Measurements from ENCODE around the gene IRF7.

DNA sequence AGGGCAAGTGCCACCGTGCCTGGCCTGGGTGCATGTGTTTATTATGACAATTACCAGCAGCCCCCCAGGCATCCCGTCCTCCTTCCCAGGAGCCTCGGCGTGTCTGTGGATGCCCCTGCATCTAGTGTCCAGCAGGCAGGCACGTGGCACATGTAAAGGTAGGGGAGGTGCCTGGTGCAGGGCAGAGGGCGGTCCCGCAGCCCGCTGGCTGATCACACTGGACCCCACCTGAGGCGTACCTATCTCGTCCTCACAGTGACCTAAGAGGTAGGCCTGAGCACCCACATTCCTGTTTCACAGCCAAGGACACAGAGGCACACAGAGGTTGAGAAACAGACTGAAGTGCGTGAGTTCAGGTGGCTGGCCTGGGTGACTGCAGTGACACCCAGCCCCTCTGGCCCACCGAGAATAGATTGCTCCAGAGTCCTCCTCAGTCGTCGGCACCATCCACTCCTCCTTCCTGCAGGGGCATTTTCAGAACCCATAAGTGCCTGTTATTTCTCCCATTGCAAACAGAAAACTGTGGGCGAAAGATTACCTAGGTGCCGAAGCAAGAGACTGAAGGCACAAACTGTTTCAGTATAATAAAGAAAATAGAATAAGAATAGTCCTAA, 42.5 kb downstream of the IRF7 start:
- TF ChIP-seq, protein P1, sequence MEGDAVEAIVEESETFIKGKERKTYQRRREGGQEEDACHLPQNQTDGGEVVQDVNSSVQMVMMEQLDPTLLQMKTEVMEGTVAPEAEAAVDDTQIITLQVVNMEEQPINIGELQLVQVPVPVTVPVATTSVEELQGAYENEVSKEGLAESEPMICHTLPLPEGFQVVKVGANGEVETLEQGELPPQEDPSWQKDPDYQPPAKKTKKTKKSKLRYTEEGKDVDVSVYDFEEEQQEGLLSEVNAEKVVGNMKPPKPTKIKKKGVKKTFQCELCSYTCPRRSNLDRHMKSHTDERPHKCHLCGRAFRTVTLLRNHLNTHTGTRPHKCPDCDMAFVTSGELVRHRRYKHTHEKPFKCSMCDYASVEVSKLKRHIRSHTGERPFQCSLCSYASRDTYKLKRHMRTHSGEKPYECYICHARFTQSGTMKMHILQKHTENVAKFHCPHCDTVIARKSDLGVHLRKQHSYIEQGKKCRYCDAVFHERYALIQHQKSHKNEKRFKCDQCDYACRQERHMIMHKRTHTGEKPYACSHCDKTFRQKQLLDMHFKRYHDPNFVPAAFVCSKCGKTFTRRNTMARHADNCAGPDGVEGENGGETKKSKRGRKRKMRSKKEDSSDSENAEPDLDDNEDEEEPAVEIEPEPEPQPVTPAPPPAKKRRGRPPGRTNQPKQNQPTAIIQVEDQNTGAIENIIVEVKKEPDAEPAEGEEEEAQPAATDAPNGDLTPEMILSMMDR (IDR thresholded peaks at IDR 0.05): no peak
- TF ChIP-seq POLR2A (IDR thresholded peaks at IDR 0.05): no peak
- no peak for TF ChIP-seq POLR2AphosphoS5 (IDR thresholded peaks at IDR 0.05)
- no peak for TF ChIP-seq EP300 (IDR thresholded peaks at IDR 0.05)
